ENCODE results near the gene OPRM1.
A peak's percentile ranks its signal among the peaks of the same experiment; 100 is the strongest.
"Not testable (repeated sequence)": the region's sequence is repeated elsewhere in the genome, so short reads cannot be mapped to it uniquely, and the experiment has no call there.

The OPRM1 gene

GRCh38 chr6:154230910-154231595 is 192.0 kb downstream of the OPRM1 start:
- DNase-seq: no peak
- intact Hi-C loops (cut with DNase I): no loop called here

DNA sequence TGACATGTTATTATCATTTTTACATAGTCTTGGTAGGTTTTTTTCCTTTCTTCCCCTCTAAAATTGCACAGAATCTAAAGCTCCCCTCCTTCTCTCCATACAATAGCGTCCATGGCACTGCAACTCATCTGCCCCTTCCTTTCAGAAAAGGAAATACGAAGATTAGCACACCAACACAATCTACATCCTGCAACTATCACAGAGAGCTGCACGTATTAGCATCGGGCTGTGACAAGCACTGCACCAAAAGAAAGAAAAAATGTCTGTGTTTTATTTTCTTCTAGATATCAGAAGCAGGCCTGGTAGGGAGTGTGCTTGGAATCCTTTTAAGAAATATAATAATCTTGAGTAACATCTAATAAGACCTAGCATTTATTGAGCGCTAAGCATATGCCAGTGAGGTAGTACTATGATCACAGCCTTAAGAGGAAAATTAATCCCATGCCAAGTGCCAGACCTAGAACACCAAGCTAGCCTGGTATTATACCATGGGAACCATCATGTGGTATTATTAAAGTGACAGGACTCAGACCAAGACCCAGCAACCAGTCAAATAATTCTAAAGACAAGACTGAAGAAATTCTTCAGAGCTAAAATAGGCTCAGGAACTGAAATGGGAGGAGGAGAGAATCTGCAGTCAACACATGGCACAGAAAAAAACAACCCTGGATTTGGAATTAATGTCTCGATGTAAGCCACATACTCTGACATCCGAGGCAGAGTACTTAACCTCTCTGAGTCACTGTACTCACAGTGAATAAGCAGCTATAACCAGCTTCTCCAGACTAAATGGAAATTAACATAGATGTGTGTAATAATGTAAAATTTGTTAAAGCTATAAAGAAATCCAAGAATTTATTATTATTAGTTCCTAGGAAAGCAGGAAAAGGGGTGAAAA is 193.2 kb downstream of the OPRM1 start:
- DNase-seq: peak in 2 of 42 donors; percentile 13 to 41
- intact Hi-C loops (cut with DNase I): loop anchor here (2.0 kb wide), 1 partner anchor 15 kb away; no protein-coding TSS in a partner anchor

DNA sequence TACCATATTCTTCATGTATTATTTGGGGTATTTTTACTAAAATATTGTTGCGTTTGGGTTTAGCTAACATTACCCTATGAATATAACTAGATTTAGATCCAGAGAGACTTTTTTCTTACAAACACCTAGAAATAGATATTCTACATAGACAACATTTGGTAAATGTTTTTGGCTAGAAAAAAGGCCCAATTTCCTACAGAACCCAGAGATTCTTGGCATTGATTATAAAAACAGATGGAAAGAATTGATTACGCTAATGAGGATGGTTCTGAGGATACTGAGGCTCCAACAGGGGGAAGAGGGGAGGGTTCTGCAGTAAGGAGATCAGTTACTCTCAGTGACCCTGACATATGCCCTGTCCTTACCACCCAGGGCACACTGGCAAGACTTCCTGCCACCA is 194.3 kb downstream of the OPRM1 start:
- DNase-seq: no peak
- intact Hi-C loops (cut with DNase I): loop anchor here (2.0 kb wide), 1 partner anchor 13 kb away; no protein-coding TSS in a partner anchor

DNA sequence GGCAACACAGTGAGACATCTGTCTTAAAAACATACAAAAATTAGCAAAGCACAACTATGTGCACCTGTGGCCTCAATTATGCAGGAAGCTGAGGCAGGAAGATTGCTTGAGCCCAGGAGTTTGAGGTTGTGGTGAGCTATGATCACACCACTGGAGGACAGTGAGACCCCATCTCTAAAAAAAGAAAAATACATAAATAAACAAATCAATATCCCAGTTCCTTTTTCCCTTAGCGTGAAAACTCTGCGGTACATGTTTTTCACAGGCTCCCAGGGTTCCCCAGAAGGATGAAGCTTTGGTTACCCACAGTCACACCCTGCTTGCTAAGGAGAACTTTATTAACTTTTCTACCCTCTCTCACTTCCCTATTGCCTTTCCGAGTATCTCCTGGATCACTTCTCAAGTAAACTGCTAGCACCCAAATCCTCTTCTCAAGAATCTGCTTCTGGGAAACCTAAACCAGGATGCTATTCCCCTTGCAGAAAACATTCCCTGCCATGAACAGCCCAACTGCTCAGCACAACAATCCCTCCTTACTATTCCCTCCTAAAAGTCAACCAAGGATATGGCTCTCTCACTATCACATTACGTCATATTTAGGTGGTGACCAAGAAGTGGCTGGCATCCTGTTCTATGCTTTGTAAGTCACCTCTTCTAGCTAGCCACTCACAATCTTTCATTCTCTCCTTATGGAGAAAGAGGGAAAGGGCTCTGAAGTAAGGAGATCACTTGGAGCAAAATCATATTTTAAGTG is 195.2 kb downstream of the OPRM1 start:
- no peak for DNase-seq
- intact Hi-C loops (cut with DNase I): no loop called here

GRCh38 chr6:154236646-154237301 is 197.7 kb downstream of the OPRM1 start:
- intact Hi-C loops (cut with DNase I): no loop called here
- DNase-seq: peak in 4 of 42 donors; percentile 33 to 49 (median 38)

DNA sequence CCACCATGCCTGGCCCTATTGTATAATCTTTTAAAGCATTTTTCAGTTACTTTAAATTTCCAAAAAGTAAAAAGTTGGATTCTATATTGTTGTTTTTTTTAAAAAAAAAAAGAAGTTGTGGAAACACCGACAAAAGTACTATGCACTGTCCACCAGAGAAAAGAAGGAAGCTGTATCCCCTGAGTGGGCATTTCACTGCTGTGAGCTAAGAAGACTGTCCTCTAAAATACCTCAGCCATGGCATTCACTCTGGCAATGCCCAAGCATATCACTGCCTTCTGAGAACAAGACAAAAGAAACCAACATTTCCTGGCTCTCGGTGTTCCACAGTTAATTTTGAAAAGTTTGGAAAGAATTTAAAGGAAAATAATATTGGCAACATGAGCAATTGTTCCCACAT is 199.8 kb downstream of the OPRM1 start:
- no peak for DNase-seq
- intact Hi-C loops (cut with DNase I): no loop called here

GRCh38 chr6:154239392-154239791 is 200.4 kb downstream of the OPRM1 start:
- intact Hi-C loops (cut with DNase I): no loop called here
- DNase-seq: no peak

DNA sequence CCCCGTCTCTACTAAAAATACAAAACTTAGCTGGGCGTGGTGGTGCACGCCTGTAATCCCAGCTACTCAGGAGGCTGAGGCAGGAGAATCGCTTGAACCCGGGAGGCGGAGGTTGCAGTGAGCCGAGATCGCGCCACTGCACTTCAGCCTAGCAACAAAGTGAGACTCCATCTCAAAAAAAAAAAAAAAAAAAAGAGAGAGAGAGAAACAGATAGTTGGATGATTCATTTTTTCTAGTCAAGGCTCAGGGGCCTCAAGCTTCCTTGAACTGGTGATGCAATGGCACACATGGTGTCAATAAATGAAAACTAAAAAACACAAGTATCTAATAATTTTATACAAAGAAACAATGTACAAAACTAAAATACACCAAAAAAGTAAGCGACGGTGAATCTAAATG is 202.0 kb downstream of the OPRM1 start:
- intact Hi-C loops (cut with DNase I); DNase-seq: not testable (repeated sequence)

DNA sequence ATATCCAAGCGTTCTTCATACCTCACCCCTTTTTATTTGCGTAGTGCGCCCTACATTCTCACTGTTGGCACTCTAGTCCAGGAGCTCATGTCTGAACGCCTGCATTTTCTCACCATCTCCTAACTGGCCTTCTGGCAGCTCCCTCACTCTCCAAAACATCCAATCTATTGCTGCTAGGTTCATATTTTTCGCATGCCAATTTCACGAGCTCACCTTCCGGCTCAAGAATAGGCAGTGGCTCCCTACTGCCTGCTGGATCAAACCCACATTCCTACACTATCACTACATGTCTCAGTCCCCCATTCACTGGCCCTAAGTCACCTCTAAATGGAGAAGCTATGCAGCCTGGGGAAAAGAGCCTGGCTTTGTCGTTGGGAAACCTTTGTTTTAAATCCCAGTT is 202.5 kb downstream of the OPRM1 start:
- intact Hi-C loops (cut with DNase I): no loop called here
- no peak for DNase-seq

DNA sequence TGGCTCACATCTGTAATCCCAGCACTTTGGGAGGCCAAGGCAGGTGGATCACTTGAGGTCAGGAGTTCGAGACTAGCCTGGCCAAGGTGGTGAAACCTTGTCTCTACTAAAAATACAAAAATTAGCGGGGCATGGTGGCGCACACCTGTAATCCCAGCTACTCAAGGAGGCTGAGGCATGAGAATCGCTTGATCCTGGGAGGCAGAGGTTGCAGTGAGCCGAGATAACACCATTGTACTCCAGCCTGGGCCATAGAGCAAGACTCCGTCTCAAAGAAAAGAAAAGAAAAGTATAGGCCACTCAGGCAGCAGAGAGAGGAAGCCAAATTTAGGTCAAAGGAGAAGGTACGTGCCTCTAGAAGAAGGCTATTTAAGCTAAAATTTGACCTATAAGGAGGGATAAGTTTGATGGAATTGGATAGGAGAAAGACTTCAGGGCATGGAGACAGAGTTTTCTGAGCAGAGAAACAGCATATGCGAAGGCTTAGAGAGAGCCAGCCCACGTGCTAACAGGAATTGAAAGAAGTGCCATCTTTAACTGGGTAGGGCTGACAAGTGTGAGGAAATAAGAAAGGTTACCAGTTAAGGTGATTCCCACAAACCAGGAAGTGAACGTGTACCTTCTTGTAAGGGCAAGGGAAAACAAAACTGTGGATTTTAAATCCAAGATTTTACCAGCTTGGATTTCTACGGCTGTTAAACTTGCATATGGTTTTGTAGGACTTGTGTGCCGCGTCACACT is 203.7 kb downstream of the OPRM1 start:
- intact Hi-C loops (cut with DNase I): no loop called here
- no peak for DNase-seq

- DNase-seq: peak in 2 of 42 donors; percentile 32 to 48
- intact Hi-C loops (cut with DNase I): no loop called here
These were observed 205.0 kb downstream of the OPRM1 start for GRCh38 chr6:154243793-154244750.

GRCh38 chr6:154245506-154245905 is 206.5 kb downstream of the OPRM1 start:
- intact Hi-C loops (cut with DNase I): no loop called here
- peak in 1 of 42 donors; percentile 37 for DNase-seq

- no peak for DNase-seq
- intact Hi-C loops (cut with DNase I): loop anchor here (2.0 kb wide), 1 partner anchor 14 kb away; no protein-coding TSS in a partner anchor
These were observed 207.7 kb downstream of the OPRM1 start for GRCh38 chr6:154246723-154247118.

DNA sequence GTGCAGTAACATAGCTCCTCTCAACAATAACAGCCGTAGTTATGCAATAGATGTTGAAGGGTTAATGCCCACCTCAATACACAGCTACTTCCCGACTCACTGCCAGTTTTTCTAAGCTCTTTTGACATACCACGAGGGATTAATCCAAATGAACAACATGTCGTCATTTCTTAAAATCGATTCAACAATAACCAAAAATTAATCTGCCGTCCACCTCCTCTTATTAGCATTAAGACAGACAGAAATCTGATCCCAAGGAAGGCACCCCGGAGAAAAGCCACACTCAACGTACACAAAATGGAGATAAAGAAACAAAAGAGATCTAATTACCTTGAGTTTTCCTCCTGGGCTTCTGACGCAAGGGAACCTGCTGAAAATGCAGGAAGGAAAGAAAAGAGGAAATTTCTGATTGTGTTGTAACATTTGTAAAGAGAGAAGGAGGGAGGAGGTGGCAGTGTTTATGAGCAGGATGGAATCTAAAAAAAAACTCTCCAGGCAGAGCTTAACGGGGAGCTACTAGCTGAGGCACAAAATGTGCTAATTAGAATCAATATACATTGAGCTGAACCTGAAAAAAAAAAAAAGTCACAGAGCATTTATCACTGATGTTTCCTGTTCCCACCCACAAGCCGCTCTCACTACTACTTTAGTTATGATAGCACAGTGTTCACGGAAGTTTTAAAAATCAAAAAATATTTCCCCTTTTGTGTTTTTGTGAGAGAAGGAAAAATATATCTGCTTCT is 208.2 kb downstream of the OPRM1 start:
- peak in 1 of 42 donors; percentile 9 for DNase-seq
- intact Hi-C loops (cut with DNase I): loop anchor here (2.0 kb wide), 1 partner anchor 14 kb away; no protein-coding TSS in a partner anchor

GRCh38 chr6:154249499-154250298 is 210.7 kb downstream of the OPRM1 start:
- no peak for DNase-seq
- intact Hi-C loops (cut with DNase I): no loop called here

- no peak for DNase-seq
- intact Hi-C loops (cut with DNase I): no loop called here
These were observed 212.1 kb downstream of the OPRM1 start for GRCh38 chr6:154251116-154251515.

Measured in head of caudate nucleus (tissue), 42 donors.